Lower leg skin (tissue), 3 donors: Measurements from ENCODE around the gene LRRC49.

Experiments
- CTCF ChIP-seq, 3 donors: fragments of 450-650 bp; IDR thresholded peaks; one replicate each; pipeline ENCODE4 v1.5.1; 2016; ENCODE audit warnings: antibody characterized with exemption in 3 of 3, mild to moderate bottlenecking in 3 of 3, moderate library complexity in 2 of 3
- POLR2A ChIP-seq, 2 donors: fragments of 450-650 bp; IDR thresholded peaks; one replicate each; pipeline ENCODE4 v1.6.1; 2016 to 2017; ENCODE audit warnings: antibody characterized with exemption in 2 of 2, mild to moderate bottlenecking in 1 of 2, moderate library complexity in 1 of 2

- TF ChIP-seq CTCF (IDR thresholded peaks at IDR 0.05) (no peak), POLR2A (IDR thresholded peaks at IDR 0.05) (no peak)
Observed at GRCh38 chr15:71048913-71049675, 156.5 kb downstream of the LRRC49 start.
